Cardiac muscle cell (in vitro differentiated cells and primary cell): ENCODE data around the gene MCM8. TPM values are rescaled to one million over a fixed set of nuclear protein-coding genes. Genes with fewer than 3 reads are reported as not detected.

Experiments used
- DNase-seq, 2 donors: peaks; one replicate each; pipeline versions ENCODE4 v3.0.0 to v3.0.0-alpha.2; 2010 to 2017; ENCODE audit warnings: low read depth in 1 of 2, low spot score in 1 of 2
- H3K27ac ChIP-seq: fragments of 200-600 bp; sonication (generic); 2 replicates; pipeline ENCODE4 v1.5.1; 2016
- H3K27me3 ChIP-seq: fragments of 200-600 bp; sonication (generic); 2 replicates; pipeline ENCODE4 v1.6.0; 2016; ENCODE audit warnings: control low read depth
- H3K36me3 ChIP-seq: fragments of 200-600 bp; sonication (generic); 2 replicates; pipeline ENCODE4 v1.5.1; 2016; ENCODE audit warnings: control low read depth
- H3K4me1 ChIP-seq: fragments of 200-600 bp; sonication (generic); 2 replicates; pipeline ENCODE4 v1.8.1; 2017; ENCODE audit warnings: low read depth, mild to moderate bottlenecking, mixed run types
- H3K4me3 ChIP-seq: fragments of 200-600 bp; sonication (generic); 2 replicates; pipeline ENCODE4 v1.5.1; 2016; ENCODE audit warnings: mild to moderate bottlenecking
- H3K9me3 ChIP-seq: fragments of 200-600 bp; sonication (generic); 2 replicates; pipeline ENCODE4 v1.5.1; 2017; ENCODE audit warnings: low read depth, mild to moderate bottlenecking, control low read depth
- polyA plus RNA-seq: library from polyadenylated mRNA; unstranded; fragments of >200 nt; fragmentation: Nextera tagmentation; extraction: Ambion mirVana; gene quantifications from 2 replicates; pipeline ENCODE4 v1.2.1, GENCODE V29; 2016
- total RNA-seq: library from RNA; depleted of rRNA; stranded (reverse); fragments of >200 nt; gene quantifications from 2 replicates; pipeline ENCODE4 v1.2.3, GENCODE V29; 2016
- TF ChIP-seq, protein P1 (sequence below): IDR thresholded peaks from 2 replicates; pipeline ENCODE4 v1.5.1; 2012; ENCODE audit warnings: low read depth, mild to moderate bottlenecking, low read length

MCM8 gene
- total and polyA plus RNA-seq, 2 experiments from 2014 or later = 1.5 to 9.4 TPM

DNA sequence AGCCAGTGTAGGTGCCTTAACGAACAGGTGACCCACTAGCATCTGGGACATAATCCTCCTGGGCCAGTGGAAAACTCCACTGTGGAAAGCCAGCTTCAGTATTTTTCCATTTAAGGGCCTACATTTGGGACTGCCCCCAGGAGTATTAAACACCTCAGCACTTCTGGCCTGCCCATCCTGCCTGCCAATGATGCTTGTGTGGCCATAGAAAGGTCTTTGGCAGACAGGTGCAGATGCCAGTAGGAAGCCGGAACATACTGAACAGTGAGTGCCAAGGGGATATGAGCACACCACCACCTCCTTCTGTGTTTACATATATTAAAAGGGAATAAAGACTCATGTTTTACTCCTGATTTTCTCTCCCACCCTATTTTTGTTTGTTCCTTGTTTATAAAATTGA is 19.9 kb downstream of the MCM8 start:
- peaks cover 19% of the 10 kb centered on the region for H3K36me3 ChIP-seq
- no peak for DNase-seq
- TF ChIP-seq, protein P1, sequence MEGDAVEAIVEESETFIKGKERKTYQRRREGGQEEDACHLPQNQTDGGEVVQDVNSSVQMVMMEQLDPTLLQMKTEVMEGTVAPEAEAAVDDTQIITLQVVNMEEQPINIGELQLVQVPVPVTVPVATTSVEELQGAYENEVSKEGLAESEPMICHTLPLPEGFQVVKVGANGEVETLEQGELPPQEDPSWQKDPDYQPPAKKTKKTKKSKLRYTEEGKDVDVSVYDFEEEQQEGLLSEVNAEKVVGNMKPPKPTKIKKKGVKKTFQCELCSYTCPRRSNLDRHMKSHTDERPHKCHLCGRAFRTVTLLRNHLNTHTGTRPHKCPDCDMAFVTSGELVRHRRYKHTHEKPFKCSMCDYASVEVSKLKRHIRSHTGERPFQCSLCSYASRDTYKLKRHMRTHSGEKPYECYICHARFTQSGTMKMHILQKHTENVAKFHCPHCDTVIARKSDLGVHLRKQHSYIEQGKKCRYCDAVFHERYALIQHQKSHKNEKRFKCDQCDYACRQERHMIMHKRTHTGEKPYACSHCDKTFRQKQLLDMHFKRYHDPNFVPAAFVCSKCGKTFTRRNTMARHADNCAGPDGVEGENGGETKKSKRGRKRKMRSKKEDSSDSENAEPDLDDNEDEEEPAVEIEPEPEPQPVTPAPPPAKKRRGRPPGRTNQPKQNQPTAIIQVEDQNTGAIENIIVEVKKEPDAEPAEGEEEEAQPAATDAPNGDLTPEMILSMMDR = no peak
- H3K4me1 ChIP-seq = no peaks in the 10 kb centered on the region
- no peaks in the 10 kb centered on the region for H3K9me3 ChIP-seq
- no peak overlapping the region for H3K27ac ChIP-seq
- H3K4me3 ChIP-seq = no peak overlapping the region
- H3K27me3 ChIP-seq = no peaks in the 10 kb centered on the region

DNA sequence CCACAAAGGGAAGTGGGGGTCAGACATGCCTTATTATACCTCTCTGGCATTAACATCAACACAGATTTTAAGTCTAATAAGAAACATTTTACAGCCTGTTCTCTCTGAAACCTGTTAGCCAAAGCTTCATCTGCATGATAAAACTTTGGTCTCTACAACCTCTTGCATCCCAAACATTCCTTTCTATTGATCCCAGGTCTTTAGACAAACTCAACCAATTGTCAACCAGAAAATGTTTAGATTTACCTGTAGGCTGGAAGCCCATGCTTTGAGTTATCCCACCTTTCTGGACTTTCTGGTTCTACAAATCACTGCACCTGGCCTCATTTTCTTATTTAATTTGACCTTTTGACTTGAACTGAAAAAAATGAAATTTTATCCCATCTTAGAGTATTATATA is 20.8 kb downstream of the MCM8 start:
- H3K36me3 ChIP-seq = peaks cover 19% of the 10 kb centered on the region
- H3K27ac ChIP-seq = no peak overlapping the region

DNA sequence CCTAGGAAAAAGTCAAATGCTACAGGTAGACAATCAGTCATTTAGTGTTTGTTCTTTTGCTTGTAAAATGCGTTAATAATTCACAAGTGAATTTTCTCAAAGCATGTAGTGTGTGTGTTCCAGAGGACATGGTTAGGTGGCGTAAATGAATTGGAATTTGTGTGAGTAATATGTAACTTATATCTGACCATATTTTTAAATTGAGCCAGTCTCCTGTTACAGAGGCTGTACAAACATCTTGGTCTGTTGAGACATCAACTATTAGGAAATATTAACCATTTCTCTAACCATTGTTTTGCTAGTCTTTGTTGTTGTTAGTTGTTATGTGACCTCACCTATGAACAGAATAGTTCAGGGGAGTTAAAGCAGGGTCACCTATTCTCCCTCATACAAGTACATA is 22.7 kb downstream of the MCM8 start:
- peaks cover 10% of the 10 kb centered on the region for H3K36me3 ChIP-seq
- no peaks in the 10 kb centered on the region for H3K4me1 ChIP-seq
- peak in 1 of 2 donors; percentile 49 for DNase-seq

More for the DNA sequence above, 20.8 kb downstream of the MCM8 start:
- H3K4me3 ChIP-seq = no peak overlapping the region
- H3K27me3 ChIP-seq = no peaks in the 10 kb centered on the region
- no peaks in the 10 kb centered on the region for H3K4me1 ChIP-seq
- TF ChIP-seq, protein P1 = no peak
- H3K9me3 ChIP-seq = no peaks in the 10 kb centered on the region
- no peak for DNase-seq

DNA sequence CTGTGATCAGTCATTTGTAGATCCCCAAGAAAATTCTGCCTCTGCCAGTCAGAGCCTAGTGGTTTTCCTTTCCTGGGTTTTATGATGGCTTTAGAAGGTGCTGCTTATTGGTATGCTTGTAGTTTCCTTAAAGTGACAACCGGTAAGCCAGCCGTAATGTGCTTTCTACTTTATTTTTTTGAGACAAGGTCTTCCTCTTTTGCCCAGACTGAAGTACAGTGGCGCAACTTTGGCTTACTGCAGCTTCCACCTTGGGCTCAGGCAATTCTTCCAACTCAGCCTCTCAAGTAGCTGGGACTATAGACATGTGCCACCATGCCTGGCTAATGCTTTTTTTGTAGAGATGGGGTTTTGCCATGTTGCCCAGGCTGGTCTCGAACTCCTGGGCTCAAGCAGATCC is 23.5 kb downstream of the MCM8 start:
- no peaks in the 10 kb centered on the region for H3K4me1 ChIP-seq
- H3K4me3 ChIP-seq = no peak overlapping the region
- TF ChIP-seq, protein P1 = no peak
- no peaks in the 10 kb centered on the region for H3K9me3 ChIP-seq
- H3K27ac ChIP-seq = no peak overlapping the region
- DNase-seq = no peak
- H3K36me3 ChIP-seq = peaks cover 9% of the 10 kb centered on the region
- no peaks in the 10 kb centered on the region for H3K27me3 ChIP-seq

More for the DNA sequence above, 22.7 kb downstream of the MCM8 start:
- TF ChIP-seq, protein P1 = no peak
- Histone ChIP-seq H3K4me3 (no peak overlapping the region), H3K27me3 (no peaks in the 10 kb centered on the region), H3K9me3 (no peaks in the 10 kb centered on the region), H3K27ac (no peak overlapping the region)

DNA sequence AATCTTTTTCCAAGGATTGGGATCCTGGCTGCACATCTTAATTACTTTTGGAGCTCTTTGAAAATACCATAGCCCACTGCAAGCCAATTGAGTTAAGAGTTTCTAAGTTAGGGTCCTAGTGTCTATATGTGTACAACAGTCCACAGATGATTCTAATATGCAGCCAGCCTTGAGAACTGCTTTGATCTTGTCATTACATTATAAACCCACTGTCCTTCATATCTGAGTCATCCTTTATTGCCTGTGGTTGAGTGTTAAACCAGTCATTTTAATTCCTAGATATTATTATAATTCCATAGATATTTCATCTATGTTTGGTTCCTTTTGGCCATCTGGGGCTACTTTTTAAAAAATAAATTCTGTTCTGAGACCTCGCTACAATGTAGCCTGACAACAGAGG is 24.1 kb downstream of the MCM8 start:
- H3K36me3 ChIP-seq = peaks cover 9% of the 10 kb centered on the region
- H3K27me3 ChIP-seq = no peaks in the 10 kb centered on the region
- no peak for DNase-seq
- H3K9me3 ChIP-seq = no peaks in the 10 kb centered on the region
- no peaks in the 10 kb centered on the region for H3K4me1 ChIP-seq
- H3K4me3 ChIP-seq = no peak overlapping the region
- TF ChIP-seq, protein P1 = no peak
- H3K27ac ChIP-seq = no peak overlapping the region

DNA sequence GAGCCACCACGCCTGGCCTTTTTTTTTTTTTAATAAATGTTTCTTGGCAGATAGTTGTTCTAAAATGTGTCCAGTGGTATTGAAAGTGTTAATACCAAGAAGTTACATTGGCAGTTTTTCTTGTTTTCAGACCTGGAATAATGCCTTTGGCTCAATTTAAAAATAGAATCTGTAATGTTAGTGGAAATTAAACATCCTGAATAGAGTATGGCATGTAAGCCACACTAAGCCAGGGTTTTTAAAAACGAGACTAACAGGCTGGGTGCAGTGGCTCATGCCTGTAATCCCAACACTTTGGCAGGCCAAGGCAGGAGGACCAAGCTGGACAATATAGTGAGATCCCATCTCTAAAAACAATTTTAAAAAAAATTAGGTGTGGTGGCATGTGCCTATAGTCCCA is 25.3 kb downstream of the MCM8 start:
- DNase-seq = no peak
- peaks cover 9% of the 10 kb centered on the region for H3K36me3 ChIP-seq
- TF ChIP-seq, protein P1 = no peak

More for the DNA sequence above, 25.3 kb downstream of the MCM8 start:
- Histone ChIP-seq H3K27ac (no peak overlapping the region), H3K27me3 (no peaks in the 10 kb centered on the region), H3K9me3 (no peaks in the 10 kb centered on the region), H3K4me1 (no peaks in the 10 kb centered on the region), H3K4me3 (no peak overlapping the region)
